Measurements from ENCODE around the gene AGPAT2.

The AGPAT2 gene

DNA sequence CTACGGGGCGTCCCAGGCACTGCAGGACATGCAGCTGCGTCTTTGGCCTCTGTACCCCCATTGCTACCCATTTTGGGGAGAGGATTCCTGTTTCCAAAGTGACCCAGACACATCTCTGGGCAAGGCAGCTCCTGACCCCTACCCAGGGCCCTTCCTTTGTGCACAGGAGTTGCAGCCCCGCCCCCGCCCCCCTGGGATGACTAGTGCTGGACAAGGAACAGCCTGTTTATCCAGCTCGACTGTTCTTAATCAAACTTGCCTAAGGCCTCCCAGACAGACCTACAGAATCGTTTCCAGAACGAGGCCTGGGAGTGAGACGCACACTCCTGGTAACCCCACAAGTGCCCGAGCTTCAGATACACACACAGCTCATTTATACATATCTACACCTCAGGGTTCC, 38.4 kb upstream of the AGPAT2 start:
- no peak for TF ChIP-seq EZH2phosphoT487 (IDR thresholded peaks at IDR 0.05; ENCODE audit: low read depth)
- TF ChIP-seq, protein P1, sequence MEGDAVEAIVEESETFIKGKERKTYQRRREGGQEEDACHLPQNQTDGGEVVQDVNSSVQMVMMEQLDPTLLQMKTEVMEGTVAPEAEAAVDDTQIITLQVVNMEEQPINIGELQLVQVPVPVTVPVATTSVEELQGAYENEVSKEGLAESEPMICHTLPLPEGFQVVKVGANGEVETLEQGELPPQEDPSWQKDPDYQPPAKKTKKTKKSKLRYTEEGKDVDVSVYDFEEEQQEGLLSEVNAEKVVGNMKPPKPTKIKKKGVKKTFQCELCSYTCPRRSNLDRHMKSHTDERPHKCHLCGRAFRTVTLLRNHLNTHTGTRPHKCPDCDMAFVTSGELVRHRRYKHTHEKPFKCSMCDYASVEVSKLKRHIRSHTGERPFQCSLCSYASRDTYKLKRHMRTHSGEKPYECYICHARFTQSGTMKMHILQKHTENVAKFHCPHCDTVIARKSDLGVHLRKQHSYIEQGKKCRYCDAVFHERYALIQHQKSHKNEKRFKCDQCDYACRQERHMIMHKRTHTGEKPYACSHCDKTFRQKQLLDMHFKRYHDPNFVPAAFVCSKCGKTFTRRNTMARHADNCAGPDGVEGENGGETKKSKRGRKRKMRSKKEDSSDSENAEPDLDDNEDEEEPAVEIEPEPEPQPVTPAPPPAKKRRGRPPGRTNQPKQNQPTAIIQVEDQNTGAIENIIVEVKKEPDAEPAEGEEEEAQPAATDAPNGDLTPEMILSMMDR (IDR thresholded peaks at IDR 0.05; ENCODE audit: low read depth, low read length): no peak
- Histone ChIP-seq H3K4me2 (ENCODE audit: low read length) (no peak overlapping the region), H3K27me3 (ENCODE audit: low read depth, low read length) (no peaks in the 10 kb centered on the region), H3K79me2 (ENCODE audit: low read length) (peaks cover 51% of the 10 kb centered on the region), H3K36me3 (replicated peaks; ENCODE audit: low read depth, low read length) (peaks cover 37% of the 10 kb centered on the region), H3K9ac (ENCODE audit: low read length) (no peak overlapping the region), H3K9me3 (ENCODE audit: insufficient read depth, low read length) (no peaks in the 10 kb centered on the region), H2AFZ (ENCODE audit: low read depth, low read length) (no peak overlapping the region), H3K4me3 (ENCODE audit: low read length) (no peak overlapping the region), H3K4me1 (ENCODE audit: low read length) (peaks cover 19% of the 10 kb centered on the region), H3K27ac (ENCODE audit: low read length) (no peak overlapping the region), H4K20me1 (ENCODE audit: insufficient read depth, low read length) (peaks cover 65% of the 10 kb centered on the region)

DNA sequence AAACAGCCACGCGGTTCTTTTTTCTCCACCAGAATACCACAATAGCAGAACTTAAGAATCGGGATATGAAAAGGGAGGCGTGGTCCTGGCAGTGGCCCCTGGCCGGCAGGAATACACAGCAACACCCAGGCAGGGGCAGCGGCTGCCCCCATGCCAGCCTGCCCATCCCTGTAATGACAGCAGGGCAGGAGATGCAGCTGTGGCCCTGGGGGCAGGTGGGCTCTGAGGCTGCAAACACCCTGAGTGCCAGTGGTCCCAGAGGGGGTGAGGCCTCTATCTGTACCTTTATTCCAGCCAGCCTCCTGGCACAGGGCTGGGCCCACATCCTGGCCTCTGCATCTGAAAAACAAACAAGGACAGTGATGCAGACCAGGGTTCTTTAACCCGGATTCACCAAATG, 37.5 kb upstream of the AGPAT2 start:
- Histone ChIP-seq H3K4me2 (ENCODE audit: low read length) (no peak overlapping the region), H3K79me2 (ENCODE audit: low read length) (peaks cover 43% of the 10 kb centered on the region), H2AFZ (ENCODE audit: low read depth, low read length) (no peak overlapping the region), H3K27me3 (ENCODE audit: low read depth, low read length) (no peaks in the 10 kb centered on the region), H3K4me3 (ENCODE audit: low read length) (no peak overlapping the region), H3K27ac (ENCODE audit: low read length) (no peak overlapping the region), H3K9me3 (ENCODE audit: insufficient read depth, low read length) (no peaks in the 10 kb centered on the region), H3K4me1 (ENCODE audit: low read length) (peaks cover 18% of the 10 kb centered on the region), H4K20me1 (ENCODE audit: insufficient read depth, low read length) (peaks cover 62% of the 10 kb centered on the region), H3K9ac (ENCODE audit: low read length) (no peak overlapping the region), H3K36me3 (replicated peaks; ENCODE audit: low read depth, low read length) (peaks cover 37% of the 10 kb centered on the region)
- no peak for TF ChIP-seq EZH2phosphoT487 (IDR thresholded peaks at IDR 0.05; ENCODE audit: low read depth)
- TF ChIP-seq, protein P1 (IDR thresholded peaks at IDR 0.05; ENCODE audit: low read depth, low read length): no peak

DNA sequence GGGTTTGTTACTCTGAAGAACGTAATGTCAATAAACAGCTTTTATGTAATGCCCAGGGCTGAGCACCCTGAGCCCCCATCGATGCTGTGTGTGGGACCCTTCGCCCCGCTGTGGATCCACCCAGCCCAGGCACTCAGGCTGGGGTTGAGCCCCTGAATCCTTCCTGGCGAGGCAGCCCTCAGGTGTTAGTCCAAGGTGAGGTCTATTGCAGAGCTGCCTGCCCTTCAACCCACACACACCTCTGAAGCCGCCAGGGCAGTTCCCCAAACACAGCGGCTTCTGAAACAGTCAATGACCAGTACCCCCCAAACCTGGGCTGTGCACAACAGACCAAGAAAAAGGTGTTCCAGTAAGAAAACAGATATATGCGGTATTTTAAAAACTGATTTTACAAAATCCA, 36.7 kb upstream of the AGPAT2 start:
- no peak overlapping the region for H3K4me2 ChIP-seq (ENCODE audit: low read length)
- H3K79me2 ChIP-seq (ENCODE audit: low read length): peaks cover 35% of the 10 kb centered on the region
- H3K4me1 ChIP-seq (ENCODE audit: low read length): peaks cover 17% of the 10 kb centered on the region
- peaks cover 62% of the 10 kb centered on the region for H4K20me1 ChIP-seq (ENCODE audit: insufficient read depth, low read length)
- H3K4me3 ChIP-seq (ENCODE audit: low read length): no peak overlapping the region
- no peak overlapping the region for H3K9ac ChIP-seq (ENCODE audit: low read length)
- H3K36me3 ChIP-seq (replicated peaks; ENCODE audit: low read depth, low read length): peaks cover 37% of the 10 kb centered on the region
- no peak overlapping the region for H2AFZ ChIP-seq (ENCODE audit: low read depth, low read length)
- TF ChIP-seq EZH2phosphoT487 (IDR thresholded peaks at IDR 0.05; ENCODE audit: low read depth): no peak
- TF ChIP-seq, protein P1 (IDR thresholded peaks at IDR 0.05; ENCODE audit: low read depth, low read length): no peak
- H3K9me3 ChIP-seq (ENCODE audit: insufficient read depth, low read length): no peaks in the 10 kb centered on the region
- no peak overlapping the region for H3K27ac ChIP-seq (ENCODE audit: low read length)
- no peaks in the 10 kb centered on the region for H3K27me3 ChIP-seq (ENCODE audit: low read depth, low read length)

DNA sequence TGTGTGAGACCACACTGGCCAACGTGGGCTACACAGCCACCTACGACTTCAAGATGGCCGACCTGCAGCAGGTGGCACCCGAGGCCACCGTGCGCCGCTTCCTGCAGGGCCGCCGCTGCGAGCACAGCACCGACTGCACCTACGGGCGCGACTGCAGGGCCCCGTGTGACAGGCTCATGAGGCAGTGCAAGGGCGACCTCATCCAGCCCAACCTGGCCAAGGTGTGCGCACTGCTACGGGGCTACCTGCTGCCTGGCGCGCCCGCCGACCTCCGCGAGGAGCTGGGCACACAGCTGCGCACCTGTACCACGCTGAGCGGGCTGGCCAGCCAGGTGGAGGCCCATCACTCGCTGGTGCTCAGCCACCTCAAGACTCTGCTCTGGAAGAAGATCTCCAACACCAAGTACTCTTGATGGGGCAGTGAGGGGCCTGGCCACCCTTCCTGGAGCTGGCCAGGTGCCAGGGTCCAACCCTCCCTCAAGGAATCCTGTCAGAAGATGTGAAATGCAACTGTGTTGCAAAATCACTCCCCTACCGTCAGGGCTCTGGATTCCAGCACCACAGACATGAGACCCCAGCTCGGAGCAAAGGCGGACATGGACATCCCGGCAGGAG, 36.2 kb upstream of the AGPAT2 start:
- Histone ChIP-seq H4K20me1 (ENCODE audit: insufficient read depth, low read length) (peaks cover 62% of the 10 kb centered on the region), H3K9ac (ENCODE audit: low read length) (no peak overlapping the region), H3K9me3 (ENCODE audit: insufficient read depth, low read length) (no peaks in the 10 kb centered on the region), H3K36me3 (replicated peaks; ENCODE audit: low read depth, low read length) (peaks cover 37% of the 10 kb centered on the region), H2AFZ (ENCODE audit: low read depth, low read length) (no peak overlapping the region), H3K4me2 (ENCODE audit: low read length) (no peak overlapping the region), H3K4me1 (ENCODE audit: low read length) (peaks cover 17% of the 10 kb centered on the region), H3K27ac (ENCODE audit: low read length) (no peak overlapping the region), H3K27me3 (ENCODE audit: low read depth, low read length) (no peaks in the 10 kb centered on the region), H3K4me3 (ENCODE audit: low read length) (no peak overlapping the region), H3K79me2 (ENCODE audit: low read length) (peaks cover 30% of the 10 kb centered on the region)
- no peak for TF ChIP-seq EZH2phosphoT487 (IDR thresholded peaks at IDR 0.05; ENCODE audit: low read depth)
- TF ChIP-seq, protein P1 (IDR thresholded peaks at IDR 0.05; ENCODE audit: low read depth, low read length): no peak
